Thyroid gland (tissue), 4 donors: Measurements from ENCODE around the gene MPPED1. TPM values are rescaled to one million over a fixed set of nuclear protein-coding genes. Genes with fewer than 3 reads are reported as not detected.

Experiments used
- DNase-seq, 2 donors: peaks; one replicate each; pipeline ENCODE4 v3.0.0-alpha.2; 2019
- H3K27ac ChIP-seq, 3 donors: fragments of 200-600 bp; sonication (generic); 1 replicate in 2 of 3; 2 replicates in 1 of 3; pipeline ENCODE4 v1.5.1; 2016 to 2019; ENCODE audit warnings: mild to moderate bottlenecking in 1 of 3, moderate library complexity in 1 of 3
- H3K27me3 ChIP-seq: fragments of 200-600 bp; sonication (generic); one replicate; pipeline ENCODE4 v1.5.1; 2019
- H3K36me3 ChIP-seq, 2 donors: fragments of 200-600 bp; sonication (generic); one replicate each; pipeline ENCODE4 v1.5.1; 2016 to 2019
- H3K4me1 ChIP-seq, 2 donors: fragments of 200-600 bp; sonication (generic); one replicate each; pipeline ENCODE4 v1.5.1; 2017 to 2019
- H3K4me3 ChIP-seq, 3 donors: fragments of 200-600 bp; sonication (generic); replicated peaks in 1 of 3; 1 replicate in 2 of 3; 2 replicates in 1 of 3; pipeline ENCODE4 v1.5.1; 2016; ENCODE audit warnings: mild to moderate bottlenecking in 1 of 3
- H3K9me3 ChIP-seq: fragments of 200-600 bp; sonication (generic); one replicate; pipeline ENCODE4 v1.5.1; 2017
- POLR2A ChIP-seq, 2 donors: fragments of 450-650 bp; IDR thresholded peaks; one replicate each; pipeline ENCODE4 v1.6.1; 2017; ENCODE audit warnings: antibody characterized with exemption in 2 of 2, mild to moderate bottlenecking in 2 of 2, moderate library complexity in 1 of 2
- WGBS, 2 donors: methylation state at CpG; one replicate each; pipeline ENCODE4 v1.1.5; 2017; 5-methylcytosine and 5-hydroxymethylcytosine counted together
- intact Hi-C: fragments of 100-400 bp; cut with DNase I; formaldehyde crosslinking; loops from one replicate; pipeline ENCODE4 v1.15.1; 2023
- total RNA-seq, 4 donors: library from RNA; depleted of rRNA; stranded (reverse); fragments of >200 nt; gene quantifications; one replicate each; pipeline ENCODE4 v1.2.3, GENCODE V29; 2016
- TF ChIP-seq, protein P1 (sequence below), 6 experiments: fragments of 200-600 bp in 3 of 6; fragments of 450-650 bp in 3 of 6; sonication (generic) in 3 of 6; IDR thresholded peaks; one replicate each; pipeline ENCODE4 v1.5.1; 2016 to 2019; ENCODE audit warnings: antibody characterized with exemption in 6 of 6, mild to moderate bottlenecking in 2 of 6, inconsistent platforms in 1 of 6, moderate library complexity in 1 of 6

MPPED1 gene
- total RNA-seq, 4 donors from 2014 or later, result not detected

DNA sequence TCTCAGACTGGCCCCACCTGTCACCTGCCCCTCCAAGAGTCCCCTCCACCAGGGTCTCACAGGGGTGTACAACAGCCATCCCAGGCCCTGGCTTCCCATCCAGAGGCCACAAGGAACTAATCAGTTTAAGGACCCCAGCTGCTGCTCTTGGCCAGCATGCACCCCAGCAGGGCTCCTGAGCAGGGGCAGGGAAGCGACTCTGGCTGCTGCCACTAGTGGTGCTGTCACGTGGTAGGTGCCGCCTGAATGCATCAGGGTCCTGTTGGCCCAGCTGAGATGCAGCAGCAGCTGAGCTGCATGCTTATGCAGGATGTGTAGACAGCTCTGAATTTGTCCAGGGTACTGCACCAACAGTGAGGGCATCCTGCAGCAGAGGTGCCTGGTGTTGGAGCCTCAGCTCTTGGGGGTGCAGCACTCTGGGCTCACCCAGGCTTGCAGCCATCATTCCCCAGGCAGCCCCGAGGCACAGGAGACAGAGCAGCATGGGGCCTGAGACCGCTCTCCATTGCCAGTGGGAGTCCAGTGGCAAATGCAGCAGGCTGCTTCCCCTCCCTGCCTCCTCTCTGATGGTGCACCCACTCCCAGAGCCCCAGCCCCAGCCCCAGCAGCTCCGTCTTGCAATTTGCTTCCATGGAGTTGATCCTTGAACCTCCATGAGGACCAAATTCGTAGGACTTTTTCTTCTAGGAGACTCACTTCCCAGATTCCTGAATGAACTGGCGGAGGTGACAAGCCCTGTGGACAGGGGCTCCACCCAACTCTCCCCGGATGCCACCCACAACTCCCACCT, 98.7 kb downstream of the MPPED1 start:
- H3K27ac ChIP-seq, result no peak overlapping the region
- no peaks in the 10 kb centered on the region for H3K36me3 ChIP-seq
- no peak overlapping the region for H3K4me3 ChIP-seq
- H3K27me3 ChIP-seq, result no peaks in the 10 kb centered on the region
- intact Hi-C loops, result no loop called here
- H3K9me3 ChIP-seq, result no peaks in the 10 kb centered on the region
- WGBS, 2 donors, result 72 to 87% methylated on average over 3 to 7 of the region's 9 CpGs
- no peaks in the 10 kb centered on the region for H3K4me1 ChIP-seq
- DNase-seq, result no peak
- TF ChIP-seq, protein P1, sequence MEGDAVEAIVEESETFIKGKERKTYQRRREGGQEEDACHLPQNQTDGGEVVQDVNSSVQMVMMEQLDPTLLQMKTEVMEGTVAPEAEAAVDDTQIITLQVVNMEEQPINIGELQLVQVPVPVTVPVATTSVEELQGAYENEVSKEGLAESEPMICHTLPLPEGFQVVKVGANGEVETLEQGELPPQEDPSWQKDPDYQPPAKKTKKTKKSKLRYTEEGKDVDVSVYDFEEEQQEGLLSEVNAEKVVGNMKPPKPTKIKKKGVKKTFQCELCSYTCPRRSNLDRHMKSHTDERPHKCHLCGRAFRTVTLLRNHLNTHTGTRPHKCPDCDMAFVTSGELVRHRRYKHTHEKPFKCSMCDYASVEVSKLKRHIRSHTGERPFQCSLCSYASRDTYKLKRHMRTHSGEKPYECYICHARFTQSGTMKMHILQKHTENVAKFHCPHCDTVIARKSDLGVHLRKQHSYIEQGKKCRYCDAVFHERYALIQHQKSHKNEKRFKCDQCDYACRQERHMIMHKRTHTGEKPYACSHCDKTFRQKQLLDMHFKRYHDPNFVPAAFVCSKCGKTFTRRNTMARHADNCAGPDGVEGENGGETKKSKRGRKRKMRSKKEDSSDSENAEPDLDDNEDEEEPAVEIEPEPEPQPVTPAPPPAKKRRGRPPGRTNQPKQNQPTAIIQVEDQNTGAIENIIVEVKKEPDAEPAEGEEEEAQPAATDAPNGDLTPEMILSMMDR (IDR thresholded peaks at IDR 0.05), result no peak
- no peak for TF ChIP-seq POLR2A (IDR thresholded peaks at IDR 0.05)

DNA sequence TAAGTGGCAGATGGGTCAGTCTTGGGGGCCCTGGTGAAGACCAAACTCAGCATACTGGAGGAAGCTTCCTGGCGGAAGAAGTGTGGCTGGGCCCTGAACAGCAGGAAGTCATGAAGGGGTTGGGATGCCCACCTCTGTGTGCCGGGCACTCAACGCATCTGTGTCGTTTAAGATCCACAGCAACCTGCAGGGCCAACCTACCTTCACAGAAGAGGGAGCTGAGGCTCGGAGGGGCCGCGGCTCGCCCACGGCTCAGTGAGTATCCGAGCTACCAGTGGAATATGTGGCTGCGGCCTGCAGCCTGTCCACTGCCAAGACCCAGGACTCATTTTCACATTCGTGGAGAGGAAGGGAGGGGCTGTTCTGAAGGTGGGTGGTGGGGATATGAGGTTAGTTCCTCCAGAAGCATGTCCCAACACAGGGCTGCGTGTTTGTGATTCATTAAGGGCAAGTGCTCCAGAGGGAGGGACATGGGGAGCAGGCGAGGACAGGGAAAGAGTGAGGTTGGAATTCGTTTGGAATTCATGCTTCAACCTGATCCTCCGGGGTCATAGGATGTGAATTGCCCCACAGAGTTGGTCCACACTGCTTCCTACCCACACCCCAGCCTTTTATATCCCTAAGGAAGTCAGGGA, 99.6 kb downstream of the MPPED1 start:
- 80 to 81% methylated on average over 13 to 16 of the region's 16 CpGs for WGBS, 2 donors
- no peak for DNase-seq
- Histone ChIP-seq H3K27me3 (no peaks in the 10 kb centered on the region), H3K36me3 (no peaks in the 10 kb centered on the region), H3K4me3 (no peak overlapping the region), H3K9me3 (no peaks in the 10 kb centered on the region), H3K27ac (no peak overlapping the region), H3K4me1 (no peaks in the 10 kb centered on the region)
- TF ChIP-seq, protein P1 (IDR thresholded peaks at IDR 0.05), result no peak
- TF ChIP-seq POLR2A (IDR thresholded peaks at IDR 0.05), result no peak
- intact Hi-C loops, result no loop called here

DNA sequence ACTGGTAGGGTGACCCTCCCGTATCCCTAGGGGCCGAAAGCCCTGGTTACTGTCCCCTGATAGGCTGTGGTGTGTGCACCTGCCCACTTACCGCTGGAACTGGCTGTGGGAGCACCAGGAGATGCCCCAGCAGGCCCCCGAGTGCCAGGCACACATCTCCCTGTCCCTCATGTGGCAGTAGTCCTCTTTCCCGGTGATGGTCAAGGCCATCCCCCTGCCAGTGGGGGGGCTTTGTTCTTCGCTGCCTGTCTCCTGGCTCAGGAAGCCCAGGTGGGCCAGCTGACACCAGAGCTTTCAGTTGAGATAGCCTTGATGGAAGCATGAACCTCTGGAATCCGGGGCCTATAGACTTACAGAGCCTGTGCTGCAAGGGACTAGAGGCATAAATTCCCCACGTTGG, 100.5 kb downstream of the MPPED1 start:
- WGBS, 2 donors, result 55 to 84% methylated on average over 4 to 8 of the region's 8 CpGs
- Histone ChIP-seq H3K4me3 (no peak overlapping the region), H3K4me1 (no peaks in the 10 kb centered on the region), H3K36me3 (no peaks in the 10 kb centered on the region), H3K27me3 (no peaks in the 10 kb centered on the region), H3K9me3 (no peaks in the 10 kb centered on the region), H3K27ac (no peak overlapping the region)
- no peak for DNase-seq
- intact Hi-C loops, result no loop called here
- TF ChIP-seq, protein P1 (IDR thresholded peaks at IDR 0.05), result no peak
- TF ChIP-seq POLR2A (IDR thresholded peaks at IDR 0.05), result no peak

DNA sequence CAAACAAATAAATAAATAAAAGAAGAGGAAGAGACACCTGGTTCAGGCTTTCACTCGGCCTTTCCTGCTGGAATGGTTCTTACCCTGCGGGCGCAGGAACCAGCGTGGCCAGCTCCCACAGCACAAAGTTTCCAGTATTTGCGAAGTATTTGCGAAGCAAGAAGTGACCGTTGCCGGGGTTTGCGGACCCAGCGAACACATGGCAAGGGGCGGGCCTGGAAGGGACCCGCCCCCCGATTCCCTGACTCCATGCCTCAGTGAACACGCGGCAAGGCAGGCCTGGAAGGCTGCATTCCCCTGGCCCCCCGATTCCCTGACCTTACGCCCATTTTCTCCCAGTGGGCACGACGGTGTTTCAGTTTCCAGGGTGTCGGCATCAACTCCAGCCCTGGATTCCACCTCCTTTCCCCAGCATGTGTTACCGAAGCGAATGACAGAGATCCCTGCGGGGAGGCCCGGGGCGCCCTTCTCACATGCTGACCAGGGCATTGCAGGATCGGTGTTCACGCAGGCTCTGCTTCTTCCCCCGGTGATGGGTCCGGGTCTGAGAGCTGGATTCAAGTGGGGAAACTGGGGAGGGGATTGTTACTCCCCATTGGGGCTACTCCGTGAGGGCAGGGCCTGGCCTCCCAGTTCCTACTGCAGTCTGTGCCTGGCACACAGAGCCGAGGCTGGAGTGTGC, 102.8 kb downstream of the MPPED1 start:
- intact Hi-C loops, result no loop called here
- WGBS, 2 donors, result 83 to 84% methylated on average over 30 to 31 of the region's 31 CpGs
- TF ChIP-seq, protein P1 (IDR thresholded peaks at IDR 0.05), result no peak
- no peak for TF ChIP-seq POLR2A (IDR thresholded peaks at IDR 0.05)
- Histone ChIP-seq H3K4me3 (no peak overlapping the region), H3K4me1 (no peaks in the 10 kb centered on the region), H3K9me3 (no peaks in the 10 kb centered on the region), H3K27ac (no peak overlapping the region), H3K36me3 (no peaks in the 10 kb centered on the region), H3K27me3 (no peaks in the 10 kb centered on the region)
- no peak for DNase-seq

DNA sequence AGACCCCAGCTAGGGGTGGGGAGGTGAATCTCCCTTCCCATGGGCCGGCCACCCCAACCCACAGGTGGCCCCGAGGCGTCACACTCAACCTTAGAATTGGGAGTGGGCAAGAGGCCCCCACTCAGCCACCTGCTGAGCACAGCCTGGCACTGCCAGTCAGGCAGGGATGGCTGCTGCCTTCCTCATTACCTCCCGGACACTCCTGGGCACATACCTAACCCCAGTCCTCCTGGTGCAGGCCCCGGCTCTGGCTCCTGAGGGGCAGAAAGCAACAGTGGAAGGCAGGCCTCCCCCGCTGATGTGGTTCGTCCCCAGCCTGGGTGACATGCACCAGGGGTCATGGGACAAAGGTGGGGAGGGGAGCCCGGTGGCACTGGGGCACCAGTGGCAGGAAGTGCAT, 103.6 kb downstream of the MPPED1 start:
- Histone ChIP-seq H3K9me3 (no peaks in the 10 kb centered on the region), H3K4me3 (no peak overlapping the region), H3K4me1 (no peaks in the 10 kb centered on the region), H3K36me3 (no peaks in the 10 kb centered on the region), H3K27ac (no peak overlapping the region), H3K27me3 (no peaks in the 10 kb centered on the region)
- DNase-seq, result no peak
- intact Hi-C loops, result no loop called here
- WGBS, 2 donors, result 71 to 89% methylated on average over 3 of the region's 8 CpGs
- TF ChIP-seq, protein P1 (IDR thresholded peaks at IDR 0.05), result no peak
- TF ChIP-seq POLR2A (IDR thresholded peaks at IDR 0.05), result no peak
